ENCODE measurements around the gene GIPC1.
"Not testable (repeated sequence)": the region's sequence is repeated elsewhere in the genome, so short reads cannot be mapped to it uniquely, and the experiment has no call there.

The GIPC1 gene

DNA sequence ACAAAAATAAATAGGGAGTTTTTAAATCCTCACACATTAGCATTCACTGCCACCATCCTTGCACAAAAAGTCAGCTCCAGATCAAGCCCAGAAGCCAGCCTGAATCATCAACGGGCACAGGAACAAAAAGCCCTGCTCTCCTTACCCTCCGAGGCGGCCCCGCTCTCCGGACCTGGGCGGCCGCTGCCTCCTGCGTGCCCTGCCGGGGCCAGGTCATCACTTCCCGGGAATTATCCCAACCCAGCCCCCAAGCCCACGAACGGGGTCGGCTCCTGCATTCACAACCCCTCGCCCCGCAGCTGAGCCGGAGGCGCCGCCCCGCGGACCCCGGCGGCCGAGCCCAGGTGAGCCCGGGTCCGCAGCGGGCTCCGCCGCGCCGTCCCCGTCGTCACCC, 21.5 kb upstream of the GIPC1 start:
- DNase-seq = no peak

DNA sequence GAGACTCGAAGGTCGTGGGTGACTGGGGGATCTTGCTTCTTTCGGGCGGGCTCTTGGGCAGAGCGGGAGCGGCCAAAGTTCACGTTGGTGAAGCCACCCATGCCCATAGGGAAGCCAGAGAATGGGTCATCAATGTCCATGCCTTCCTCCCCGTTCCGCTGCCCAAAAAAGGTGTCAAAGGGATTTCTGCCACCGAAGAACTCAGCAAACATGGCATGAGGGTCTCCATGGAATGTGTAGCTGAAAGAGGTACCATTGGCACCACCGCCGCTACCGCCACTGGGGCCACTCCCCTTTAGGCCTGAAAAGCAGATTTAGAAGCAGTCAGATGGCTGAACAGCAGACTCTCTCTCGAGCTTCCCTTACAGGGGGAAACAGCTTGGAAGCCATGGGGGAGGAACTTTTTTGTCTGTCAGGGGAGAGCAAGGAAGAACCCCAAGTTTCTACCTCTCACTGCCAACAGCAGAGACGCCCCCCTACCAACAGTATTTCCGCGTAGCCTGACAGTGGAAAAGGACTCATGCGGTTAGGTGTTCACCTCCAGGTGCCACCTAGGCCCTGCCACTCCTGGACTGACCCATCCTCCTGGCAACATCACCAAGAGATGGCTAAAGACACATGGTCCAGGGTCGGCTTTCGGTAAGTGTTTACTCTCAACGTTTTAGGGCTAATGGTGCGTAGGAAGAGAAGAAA, 21.0 kb upstream of the GIPC1 start:
- DNase-seq = no peak

DNA sequence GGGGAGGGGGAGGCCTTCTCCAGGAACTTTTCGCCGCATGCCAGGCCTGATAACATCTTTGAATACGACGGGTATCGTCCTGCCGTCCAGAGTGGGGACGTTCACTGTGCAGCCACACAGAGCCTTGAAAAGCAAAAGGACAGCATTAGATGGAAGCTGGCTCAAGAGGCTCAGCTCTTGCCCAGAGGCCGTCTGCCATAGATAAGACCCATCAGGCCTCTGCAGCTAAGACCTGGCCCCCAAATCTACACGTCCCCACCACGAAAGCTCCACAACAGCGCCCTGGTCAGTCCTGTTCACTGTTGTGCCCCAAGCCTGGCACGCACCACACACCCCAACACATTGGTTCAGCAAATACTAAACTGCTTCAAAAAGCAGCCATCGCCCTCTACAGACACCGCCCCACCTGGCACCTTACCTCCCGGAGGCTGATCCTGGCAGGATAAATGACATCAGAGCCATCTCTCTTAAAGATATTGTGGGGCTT, 20.2 kb upstream of the GIPC1 start:
- no peak for DNase-seq

DNA sequence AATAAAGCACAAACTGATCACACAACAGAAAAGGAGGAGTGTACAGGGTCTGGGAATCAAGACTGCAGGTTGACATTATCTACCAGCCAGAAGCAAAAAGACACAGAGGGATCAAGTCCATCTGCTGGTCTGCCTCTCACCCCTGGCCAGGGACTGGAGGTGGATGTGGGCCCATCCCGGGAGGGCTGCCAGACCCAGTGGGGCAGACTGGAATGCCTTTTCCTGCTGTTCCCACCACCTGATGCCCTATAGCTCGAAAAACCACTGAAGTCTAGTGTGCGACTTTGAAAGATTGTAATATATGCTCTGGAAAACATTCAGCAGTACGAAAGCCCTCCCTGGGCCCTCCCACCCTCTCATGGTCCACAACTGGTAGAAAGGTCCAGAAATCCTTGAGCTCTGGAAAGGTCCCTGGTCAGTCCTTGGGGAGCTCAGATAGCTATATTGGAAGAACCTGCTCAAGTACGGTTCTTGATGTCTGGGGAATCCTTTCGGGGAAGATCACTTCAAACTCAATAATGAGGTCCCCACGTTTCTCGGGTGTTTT, 19.6 kb upstream of the GIPC1 start:
- DNase-seq = no peak

DNA sequence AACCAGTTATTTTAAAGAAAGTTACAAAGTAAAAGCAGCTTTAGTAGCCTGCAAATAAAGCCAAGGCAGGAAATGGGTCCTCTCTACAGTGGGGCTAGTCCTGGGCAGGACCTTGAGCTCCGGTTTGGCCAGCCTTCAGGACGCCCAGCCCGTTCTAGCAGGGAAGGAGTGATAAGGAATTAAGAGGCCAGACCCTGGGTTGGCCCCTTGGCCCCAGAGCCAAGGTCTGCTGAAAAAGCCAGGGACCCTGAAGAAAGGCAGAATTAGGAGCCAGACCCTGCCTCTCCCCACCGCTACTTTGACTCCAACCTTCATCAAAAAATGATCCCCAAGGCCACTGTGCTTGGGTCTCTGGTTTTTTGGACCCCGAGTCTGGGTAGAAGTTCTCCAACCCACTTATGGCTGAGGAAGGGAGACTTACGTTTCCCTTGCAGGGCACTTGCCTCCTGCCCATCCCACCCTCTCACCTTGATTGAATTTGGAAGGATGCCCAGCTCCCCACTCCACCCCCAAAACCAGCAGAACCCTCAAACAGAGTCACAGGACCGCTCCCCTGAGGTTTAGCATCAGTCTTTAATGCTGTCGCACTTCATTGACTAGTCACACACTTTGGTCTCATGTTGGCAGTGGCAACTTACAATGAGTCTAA, 18.4 kb upstream of the GIPC1 start:
- DNase-seq = no peak

DNA sequence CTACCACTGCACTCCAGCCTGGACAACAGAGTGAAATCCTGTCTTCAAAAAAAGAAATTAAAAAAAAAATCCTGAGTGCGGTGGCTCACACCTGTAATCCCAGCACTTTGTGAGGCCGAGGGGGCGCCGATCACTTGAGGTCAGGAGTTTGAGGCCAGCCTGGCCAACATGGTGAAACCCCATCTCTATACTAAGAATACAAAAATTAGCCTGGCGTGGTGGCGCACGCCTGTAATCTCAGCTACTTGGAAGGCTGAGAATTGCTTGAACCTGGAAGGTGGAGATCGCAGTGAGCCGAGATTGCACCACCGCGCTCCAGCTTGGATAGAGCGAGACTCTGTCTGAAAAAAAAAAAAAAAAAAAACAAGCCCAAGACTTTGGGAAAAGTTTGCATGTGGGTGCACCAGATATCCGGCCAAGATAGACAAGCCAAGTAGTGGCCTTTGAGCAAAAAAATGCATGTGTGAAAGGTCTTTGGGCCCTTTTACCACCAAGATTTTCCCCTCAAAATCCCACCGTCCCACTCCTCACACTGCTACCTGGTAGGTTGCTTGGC, 16.6 kb upstream of the GIPC1 start:
- DNase-seq = no peak

DNA sequence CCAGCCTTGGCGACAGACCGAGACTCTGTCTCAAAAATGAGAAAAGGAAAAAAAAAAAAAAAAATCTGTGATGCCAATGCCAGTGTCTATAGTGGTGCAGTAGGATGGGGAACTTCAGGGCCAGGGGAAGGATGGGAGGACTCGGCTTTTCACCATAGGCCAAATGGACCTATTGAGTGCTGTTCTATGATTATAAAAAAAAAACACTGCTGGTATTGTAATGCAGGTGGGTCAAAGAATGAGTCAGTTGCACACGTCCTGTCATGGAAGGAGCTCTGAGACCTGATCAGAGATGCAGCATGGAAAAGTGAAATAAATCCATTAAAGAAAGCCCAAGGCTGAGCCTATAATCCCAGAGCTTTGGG, 15.3 kb upstream of the GIPC1 start:
- no peak for DNase-seq

DNA sequence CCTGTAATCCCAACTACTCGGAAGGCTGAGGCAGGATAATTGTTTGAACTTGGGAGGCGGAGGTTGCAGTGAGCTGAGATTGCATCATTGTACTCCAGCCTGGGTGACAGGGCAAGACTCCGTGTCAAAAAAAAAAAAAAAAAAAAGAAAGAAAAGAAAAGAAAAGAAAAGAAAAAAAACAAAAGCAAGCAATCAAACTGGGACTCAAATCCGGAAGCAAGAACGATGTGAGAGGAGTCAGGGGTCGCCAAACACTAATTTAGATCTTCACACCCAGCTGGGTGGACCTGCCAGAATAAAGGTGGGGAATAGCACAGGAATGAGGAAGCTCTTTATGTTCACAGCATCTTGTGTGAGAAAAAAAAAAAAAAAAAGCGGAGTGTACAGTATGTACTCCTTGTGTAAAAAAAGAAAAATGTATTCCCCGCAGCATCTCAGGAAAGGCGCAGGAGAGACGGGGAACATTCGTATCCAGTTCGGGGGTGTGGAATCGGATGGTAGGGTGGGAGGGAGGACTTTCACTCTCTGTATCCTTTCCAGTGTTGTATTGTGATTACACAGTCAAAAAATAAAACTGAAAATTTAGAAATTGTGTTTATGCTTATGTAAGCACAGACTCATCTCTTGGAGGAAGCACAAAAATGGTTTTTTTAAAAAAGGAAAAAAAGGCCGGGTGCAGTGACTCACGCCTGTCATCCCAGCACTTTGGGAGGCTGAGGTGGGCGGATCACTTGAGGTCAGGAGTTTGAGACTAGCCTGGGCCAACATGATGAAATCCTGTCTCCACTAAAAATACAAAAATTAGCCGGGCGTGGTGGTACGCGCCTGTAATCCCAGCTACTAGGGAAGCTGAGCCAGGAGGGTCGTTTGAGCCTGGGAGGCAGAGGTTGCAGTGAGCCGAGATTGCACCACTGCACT, 14.6 kb upstream of the GIPC1 start:
- no peak for DNase-seq

DNA sequence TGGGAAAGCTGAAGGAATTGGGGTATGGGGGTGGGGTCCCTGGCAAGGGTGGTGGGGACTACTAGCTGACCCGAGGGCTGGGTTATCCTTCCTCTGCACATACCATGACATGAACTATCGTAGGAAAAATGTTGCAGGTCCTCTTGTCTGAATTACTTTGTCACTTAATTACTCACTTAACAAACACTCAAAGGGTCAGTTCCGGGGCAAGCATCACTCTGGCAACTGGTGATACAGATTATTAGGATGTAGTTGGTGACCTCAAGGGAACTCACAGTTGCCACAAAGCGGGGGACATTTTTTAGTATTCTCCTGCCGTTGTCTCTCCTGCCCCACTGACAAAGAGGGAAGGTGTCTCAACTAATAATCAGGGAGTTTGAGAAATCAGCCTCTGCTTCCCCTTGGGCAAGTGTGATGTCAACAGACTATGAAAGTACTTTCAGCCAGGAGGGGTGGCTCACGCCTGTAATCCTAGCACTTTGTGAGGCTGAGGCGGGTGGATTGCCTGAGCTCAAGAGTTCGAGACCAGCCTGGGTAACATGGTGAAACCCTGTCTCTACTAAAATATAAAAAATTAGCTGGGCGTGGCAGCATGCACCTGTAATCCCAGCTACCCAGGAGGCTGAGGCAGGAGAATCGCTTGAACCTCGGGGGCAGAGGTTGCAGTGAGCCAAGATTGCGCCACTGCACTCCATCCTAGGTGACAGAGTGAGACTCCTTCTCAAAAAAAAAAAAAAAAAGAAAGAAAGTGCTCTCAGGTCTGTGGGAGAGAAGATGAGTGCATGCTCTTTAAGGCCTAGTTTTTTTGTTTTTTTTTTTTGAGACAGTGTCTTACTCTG, 12.0 kb upstream of the GIPC1 start:
- no peak for DNase-seq

DNA sequence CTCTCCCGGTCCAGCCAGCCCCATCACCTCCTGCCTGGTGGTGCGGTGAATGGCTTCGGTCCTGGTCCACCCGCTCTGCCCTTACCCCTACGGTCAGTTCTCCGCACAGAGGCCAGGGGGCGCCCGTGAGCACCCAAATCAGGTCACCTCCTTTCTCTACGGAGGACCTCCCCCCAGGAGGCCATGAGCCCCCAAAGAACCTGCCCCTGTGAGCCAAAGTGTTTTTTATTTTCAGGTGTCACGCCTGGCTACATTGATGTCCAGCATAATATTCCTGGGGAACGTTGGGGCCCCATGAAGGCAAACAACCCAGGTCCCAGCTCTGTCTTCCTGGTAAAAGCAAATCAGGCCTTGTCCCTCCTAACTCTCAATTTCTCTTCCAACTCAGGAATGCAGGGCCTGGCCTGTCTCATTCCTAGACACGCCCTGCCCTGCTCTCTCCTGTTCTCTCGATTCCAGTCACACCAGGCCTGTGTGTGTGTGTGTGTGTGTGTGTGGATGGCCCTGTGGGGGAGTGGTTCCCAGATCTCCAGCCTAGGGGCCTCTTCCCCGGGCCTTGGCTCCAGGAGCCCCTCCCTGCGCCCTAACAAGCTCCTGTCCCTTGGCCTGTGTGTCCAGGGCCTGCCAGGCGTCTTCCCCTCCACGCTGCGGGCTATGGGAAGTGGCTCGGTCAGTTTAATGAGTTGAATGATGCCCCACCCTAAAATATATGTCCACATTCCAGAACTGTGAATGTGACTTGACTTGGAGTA, 9.7 kb upstream of the GIPC1 start:
- no peak for DNase-seq

DNA sequence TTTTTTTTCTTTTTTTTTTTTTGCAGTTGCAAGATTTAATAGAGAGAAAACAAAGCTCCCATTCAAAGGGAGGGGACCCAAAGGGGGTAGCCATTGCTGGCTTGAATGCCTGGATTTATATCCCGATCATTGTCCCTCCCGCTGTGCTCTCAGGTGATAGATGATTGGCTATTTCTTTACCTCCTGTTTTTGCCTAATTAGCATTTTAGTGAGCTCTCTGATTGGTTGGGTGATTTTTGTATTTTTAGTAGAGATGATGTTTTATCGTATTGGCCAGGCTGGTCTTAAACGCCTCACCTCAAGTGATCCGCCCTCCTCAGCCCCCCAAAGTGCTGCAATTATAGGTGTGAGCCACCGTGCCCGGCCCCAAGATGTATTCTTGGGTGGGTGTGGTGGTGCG, 8.6 kb upstream of the GIPC1 start:
- not testable (repeated sequence) for DNase-seq

DNA sequence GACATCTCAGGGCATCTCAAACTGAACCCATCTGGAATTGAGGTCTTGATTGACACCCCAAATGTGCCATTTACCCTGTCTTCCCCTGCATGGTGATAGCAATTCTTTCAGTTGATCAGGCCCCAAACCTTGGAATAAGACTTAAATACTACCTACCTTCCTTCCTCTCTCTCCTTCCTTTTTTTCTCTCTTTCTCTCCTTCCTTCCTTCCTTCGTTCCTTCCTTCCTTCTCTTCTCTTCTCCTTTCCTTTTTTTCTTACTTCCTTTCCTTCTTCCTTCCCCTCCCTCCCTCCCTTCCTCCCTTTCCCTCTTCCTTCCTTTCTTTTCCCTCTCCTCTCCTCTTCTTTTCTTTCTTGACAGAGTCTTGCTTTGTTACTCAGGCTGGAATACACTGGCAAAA, 7.4 kb upstream of the GIPC1 start:
- DNase-seq = no peak

DNA sequence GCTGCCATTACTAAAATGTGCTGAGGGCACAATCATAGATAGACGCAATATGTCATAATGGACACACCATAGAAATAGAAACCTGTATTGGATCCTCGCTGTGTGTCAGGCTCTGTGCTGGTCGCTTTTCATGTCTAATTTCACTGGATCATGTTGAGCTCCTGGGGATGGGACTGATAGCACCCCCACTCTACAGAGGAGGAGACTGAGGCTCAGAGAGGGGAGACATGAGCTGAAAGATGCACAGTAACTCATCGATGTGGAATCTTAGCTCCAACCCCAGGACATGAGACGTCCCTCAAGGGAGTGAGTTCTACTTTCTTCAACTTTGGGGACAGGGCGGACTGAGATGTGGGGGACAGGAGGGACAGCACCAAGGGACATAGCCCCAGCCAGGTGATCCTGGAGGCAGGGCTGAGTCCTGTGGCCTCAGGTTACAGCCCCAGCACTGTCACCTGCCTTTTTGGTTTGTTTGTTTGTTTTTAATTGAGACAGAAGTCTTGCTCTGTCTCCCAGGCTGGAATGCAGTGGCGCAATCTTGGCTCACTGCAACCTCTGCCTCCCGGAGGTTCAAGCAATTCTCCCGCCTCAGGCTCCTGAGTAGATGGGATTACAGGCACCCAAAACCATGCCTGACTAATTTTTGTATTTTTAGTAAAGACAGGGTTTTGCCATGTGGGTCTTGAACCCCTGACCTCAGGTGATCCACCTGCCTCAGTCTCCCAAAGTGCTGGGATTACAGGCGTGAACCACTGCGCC, 6.6 kb upstream of the GIPC1 start:
- DNase-seq = no peak

DNA sequence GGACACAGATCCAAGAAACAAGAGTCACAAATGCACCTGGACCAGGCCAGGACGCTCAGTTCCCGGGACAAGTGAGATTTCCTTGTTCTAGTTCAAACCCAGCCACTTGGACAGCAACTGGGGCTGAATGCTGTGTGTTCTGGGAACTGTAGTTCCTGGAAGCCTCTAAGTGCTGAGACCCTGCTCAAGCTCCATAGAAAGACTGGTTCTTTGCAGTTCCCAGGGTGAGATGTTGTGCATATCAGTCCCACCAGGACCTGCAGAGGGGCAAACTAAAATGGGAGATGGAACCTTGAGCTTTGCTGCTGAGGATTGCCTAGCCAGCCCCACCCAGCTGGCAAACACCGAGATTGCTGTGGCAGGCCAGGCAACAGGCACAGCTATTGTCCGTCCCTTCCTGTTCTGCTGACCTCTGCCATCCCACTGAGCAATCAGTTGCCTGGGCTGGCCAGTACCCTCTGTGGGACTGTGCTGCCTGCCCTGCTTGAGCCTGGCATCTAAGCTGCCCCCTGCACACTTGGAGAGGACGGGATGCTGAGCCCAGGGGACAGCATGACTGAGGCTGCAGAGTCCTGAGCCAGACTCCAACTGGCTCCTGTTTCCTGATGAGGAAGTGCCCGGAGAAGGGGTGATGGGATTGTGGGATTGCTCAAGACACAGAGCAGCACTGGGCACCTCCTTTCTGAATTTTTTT, 1.4 kb upstream of the GIPC1 start:
- DNase-seq = no peak

DNA sequence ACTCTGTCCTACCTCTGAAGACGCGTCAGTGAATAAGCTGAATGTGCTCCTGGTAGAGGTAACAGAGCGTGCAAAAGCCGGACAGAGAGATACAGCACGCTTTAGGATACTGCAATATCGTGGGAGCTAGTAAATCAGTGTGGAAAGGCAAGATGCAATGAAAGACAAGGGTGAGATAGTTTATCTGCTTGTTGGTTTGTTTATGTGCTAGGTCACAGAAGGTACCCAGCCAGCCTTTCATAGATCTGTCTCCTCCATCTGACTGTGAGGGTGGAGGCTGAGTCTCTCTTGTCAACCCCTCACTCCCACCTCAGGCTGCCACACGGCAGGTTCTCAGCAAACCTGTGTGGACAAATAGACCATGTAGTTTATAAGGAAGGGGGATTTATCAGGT, 904 bp upstream of the GIPC1 start:
- no peak for DNase-seq

DNA sequence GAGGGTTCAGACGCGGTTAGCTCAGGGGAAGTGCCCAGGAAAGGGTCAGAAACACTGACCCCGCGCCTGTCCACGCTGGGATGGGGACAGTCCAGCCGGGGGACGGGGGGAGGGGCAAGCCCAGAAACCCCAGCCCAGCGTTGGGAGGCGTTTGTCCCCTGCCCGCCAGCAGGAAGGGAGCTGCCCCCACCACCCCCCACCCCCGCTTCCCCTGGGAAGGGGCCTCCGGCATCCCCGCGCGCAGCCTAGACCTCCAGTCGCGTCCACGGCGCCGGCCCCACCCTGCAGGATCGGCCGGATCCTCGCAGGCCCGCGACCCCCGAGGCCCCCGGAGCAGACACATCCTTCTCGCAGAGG, 277 bp downstream of the GIPC1 start:
- no peak for DNase-seq

DNA sequence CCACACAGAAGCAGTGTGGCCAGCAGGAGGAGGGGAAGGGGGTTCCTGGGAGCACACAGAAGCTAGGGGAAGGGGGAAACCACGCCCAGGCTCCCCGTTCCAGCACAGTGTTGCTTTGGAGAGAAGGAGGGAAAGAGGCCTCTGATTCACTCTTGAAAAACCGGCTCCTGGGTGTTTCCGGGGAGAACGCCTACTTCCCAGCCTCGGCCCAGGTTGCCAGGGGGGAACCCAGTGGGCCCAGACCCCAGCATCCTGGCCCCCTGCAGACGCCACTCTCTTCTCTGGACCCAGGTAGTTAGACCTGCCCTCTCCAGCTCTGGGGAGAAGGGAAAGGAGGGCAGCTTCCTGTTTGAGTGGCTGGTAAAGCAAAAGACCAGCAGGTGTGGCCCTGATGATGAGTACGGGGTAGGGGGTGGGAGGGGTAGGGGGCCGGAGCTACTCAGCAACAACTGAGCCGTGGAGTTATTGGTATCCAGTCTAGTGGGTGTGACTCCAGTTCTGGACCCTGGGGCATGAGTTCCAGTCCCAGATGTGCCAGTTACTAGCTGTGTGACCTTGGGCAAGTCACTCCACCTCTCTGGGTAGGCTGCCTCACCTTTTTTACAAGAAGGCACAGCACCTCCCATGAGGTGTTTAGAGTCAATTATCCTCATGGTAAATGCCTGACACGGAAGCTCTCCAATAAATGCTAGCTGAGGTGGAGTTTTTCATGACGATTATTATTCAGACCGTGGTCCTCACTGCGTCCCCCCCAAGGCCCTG, 836 bp downstream of the GIPC1 start:
- DNase-seq = no peak

DNA sequence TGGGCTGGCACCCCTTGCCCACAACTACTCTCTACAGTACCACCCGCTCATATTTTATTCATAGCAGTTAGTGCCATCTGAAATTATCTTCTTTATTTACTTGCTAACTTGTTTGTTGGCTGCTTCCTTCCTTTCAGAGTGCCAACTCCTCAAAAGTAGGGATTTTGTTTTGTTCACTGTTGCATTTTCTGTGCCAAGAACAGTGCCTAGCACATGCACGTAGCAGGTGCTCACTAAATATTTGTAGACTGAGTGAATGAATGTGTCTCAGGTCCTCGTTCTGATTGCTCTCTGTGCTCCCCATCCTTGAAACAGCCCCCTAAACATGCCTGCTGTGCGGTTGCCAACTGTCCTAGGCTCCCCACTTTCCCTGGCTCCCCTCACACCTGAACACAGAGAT, 1.5 kb downstream of the GIPC1 start:
- DNase-seq = no peak

DNA sequence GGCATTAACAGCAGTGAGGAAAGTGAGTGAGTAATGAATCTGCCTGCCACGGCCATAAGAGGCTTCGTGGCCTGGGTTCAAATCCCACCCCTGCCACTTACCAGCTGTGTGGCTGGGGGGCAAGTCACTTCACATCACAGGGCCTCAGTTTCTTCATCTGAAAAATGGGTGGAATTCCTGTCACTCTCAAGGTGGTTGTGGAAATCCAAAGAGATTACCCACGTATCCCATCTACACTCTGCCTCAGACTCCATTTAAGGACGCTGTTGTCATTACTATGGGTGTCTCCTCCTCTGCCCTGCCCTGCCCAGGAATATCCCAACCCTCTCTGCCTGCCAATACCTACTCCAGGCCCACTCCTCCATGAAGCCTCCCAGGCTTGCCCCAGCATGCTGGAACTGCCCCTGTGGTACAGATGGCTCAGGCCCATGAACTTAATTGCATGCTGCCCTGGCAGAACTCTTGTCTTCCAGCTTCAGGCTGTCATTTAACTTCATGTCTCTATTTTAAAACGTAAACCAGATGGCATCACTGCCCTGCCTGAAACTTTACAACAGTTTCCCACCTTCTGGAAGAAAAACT, 3.1 kb downstream of the GIPC1 start:
- no peak for DNase-seq

Data from NCI-H2081 treated with DMSO at 0.1 percent for 48 hours (cell line).